HuH-7 (cell line): ENCODE results near the gene PACS1.
A peak's percentile ranks its signal among the peaks of the same experiment; 100 is the strongest.
"Not testable (repeated sequence)": the region's sequence is repeated elsewhere in the genome, so short reads cannot be mapped to it uniquely, and the experiment has no call there.

Experiments
- DNase-seq: peaks from one replicate; pipeline ENCODE4 v3.0.0; 2011; ENCODE audit warnings: low spot score

PACS1 gene

DNA sequence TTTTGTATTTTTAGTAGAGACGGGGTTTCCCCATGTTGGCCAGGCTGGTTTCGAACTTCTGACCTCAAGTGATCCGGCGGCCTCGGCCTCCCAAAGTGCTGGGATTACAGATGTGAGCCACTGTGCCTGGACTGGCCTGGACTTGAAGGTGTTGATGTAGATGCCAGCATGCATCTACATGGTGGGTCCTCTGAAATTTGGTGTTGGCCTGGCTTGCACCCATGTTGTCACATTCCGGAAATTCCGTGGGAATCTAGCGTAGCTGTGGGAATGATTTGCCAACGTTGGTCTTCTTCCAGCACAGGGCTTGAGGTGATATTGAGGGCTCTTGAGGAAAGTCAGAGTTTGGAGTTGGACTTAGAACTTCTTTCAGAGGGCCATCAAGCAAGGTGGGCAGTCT is 6.5 kb downstream of the PACS1 start:
- no peak for DNase-seq

DNA sequence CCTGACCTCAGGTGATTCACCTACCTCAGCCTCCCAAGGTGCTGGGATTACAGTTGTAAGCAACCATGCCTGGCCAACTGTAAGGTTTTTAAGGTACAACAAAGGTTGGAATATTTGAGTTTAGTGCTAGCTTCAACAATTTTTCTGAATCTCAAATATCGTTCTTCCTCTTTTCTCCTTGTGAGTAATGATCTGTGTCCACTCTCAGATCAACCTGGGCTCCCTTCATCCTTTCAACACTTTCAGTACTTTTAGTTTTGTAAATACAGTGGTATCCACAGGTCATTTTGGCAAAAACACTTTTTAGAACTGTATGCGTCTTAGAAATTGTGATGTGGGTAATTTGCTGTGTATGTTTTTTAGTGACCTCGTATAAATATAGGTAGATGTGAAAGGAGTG is 7.9 kb downstream of the PACS1 start:
- no peak for DNase-seq

DNA sequence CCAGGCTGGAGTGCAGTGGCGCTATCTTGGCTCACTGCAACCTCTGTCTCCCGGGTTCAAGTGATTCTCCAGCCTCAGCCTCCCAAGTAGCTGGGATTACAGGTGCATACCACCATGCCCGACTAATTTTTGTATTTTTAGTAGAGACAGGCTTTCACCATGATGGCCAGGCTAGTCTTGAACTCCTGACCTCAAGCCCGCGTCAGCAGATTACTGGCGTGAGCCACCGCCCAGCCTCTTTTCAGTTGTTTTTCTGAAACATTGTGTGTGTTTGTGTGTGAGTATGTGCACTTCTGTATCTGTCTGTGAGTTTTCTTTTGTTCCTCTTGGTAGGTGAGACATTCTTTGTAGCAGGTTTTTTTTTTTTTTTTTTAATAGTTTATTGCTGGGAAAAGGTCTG is 8.9 kb downstream of the PACS1 start:
- DNase-seq = not testable (repeated sequence)

DNA sequence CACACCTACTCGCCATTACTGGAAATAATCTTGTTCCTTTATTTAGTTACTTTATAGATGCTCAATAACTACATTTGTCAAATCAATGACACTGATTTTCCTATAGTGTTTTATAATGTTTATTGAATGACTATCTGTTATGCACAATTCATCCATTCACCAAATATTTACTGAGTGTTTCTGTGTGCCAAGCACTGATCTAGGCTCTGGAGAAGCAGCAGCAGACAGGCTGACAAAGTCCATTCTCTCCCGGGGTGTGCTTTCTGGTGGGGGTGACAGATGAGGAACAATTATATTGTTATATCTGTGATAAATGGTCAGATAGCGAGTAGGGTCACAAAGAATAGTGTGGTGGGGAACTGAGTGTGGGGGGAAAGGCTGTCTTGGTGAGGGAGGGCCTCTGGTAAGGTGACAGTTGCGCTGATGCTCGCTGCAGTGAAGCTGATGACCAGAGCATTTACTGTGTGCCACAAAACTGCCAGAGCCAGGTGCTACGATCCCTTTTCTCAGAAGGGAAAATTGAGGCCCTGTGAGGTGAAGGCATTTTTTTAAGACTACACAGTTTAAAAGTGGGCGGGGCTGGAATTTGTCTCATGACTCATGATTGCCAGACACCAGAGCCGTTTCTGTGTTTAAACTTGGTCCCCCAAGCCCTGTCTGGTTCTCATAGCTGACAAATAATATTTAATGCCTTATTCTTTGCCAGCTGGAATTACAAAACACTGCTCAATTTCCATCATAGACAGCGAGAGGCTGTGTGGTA is 10.2 kb downstream of the PACS1 start:
- DNase-seq = no peak

DNA sequence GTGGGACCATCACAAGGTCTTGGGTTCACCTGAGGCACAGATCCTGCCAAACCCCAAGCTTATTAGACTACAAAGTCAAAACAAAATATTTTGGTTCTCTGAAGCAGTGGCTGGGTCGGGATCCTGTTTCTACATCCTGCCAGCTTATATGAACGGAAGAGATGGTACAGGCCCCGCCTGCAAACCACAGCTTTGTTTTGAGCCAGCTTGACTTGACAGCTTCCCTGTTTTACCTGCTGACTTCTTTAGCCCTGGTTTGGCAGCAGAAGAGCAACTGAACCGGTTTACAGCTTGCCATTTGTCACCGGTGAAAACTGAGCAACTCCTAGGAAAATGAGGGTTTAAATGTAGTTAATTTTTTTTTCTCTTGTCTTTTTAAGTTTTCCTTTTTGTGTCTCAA is 11.4 kb downstream of the PACS1 start:
- no peak for DNase-seq

DNA sequence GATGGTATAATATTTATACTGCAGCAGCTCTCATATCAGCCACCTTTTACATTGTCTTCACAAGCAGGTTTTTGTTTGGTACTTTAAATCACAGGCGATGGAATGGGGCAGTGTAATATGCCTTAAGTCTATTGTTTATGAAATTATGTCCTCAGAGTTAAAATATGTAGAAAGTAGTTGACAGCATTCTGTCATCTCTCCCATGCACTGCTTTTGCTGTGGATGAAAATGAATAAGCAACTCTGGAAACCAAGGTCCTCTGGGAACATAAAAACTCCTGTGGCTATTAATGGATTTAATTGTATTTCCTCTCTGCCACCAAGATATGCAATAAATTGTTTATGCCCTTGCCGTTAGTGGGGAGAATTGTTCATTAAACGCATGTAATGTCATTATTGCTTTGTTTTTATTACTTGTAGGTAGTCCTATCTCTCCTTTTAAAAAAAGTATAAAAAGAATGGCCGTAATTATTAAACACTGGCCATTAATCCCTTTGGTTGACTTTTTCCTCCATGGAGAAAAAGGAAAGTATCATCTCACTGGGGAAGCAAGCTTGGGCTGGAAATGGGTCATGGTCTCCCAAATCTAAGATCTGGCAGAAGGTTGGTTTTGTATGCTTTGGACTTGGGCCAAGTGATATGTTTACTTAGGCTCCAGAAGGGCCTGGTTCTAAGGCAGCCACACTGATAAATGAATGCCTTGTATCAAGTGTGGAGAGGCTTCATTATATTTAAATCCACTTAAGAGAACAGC is 13.1 kb downstream of the PACS1 start:
- DNase-seq = peak; percentile 82

DNA sequence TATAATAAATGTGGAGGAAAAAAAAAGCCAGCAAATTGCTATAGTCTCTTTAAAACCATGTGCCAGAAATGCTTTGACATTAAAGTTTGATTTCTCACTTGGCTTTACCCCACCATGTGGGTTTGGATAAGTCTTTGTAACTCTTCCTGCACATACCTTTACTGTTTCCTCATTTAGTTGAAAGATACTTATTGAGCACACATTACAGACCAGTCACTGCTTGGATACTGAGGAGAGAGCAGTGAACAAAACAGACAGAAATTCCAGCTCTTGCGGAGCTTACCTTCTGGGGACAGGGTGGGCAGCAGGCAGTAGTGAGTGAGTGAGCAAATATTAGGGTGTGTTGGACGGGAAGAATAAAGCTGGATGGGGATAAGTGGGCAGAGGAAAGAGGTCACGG is 13.7 kb downstream of the PACS1 start:
- no peak for DNase-seq

DNA sequence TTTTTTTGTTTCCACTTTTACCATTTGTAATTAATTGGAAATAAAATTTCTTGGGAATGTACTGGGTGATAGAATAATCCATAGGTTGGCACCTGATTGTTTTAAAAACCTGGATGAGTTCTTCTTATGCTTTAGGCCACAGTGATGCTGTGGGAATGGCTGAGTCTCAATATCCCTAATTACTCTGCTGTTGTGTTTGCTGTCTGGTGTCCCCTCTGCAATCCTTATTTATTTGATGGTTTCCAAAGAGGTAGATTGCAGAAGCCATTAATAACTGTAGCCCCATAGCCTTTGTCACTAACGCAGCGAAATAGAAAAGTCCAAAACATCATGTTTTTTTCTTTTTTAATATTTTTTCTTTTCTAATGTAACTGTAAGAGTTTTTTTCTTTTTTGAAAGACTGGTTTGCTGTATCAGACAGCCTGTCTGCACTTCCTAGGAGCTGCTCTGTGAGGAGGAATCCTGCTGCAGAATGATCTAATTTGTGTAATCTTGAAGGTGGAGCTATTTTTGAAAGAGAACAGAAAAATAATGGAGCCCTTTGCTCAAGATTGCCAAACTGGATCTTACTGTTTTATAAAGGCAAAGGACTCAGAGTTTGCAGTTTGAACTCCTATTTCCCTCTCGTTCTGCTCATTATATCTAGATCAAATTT is 14.9 kb downstream of the PACS1 start:
- no peak for DNase-seq

DNA sequence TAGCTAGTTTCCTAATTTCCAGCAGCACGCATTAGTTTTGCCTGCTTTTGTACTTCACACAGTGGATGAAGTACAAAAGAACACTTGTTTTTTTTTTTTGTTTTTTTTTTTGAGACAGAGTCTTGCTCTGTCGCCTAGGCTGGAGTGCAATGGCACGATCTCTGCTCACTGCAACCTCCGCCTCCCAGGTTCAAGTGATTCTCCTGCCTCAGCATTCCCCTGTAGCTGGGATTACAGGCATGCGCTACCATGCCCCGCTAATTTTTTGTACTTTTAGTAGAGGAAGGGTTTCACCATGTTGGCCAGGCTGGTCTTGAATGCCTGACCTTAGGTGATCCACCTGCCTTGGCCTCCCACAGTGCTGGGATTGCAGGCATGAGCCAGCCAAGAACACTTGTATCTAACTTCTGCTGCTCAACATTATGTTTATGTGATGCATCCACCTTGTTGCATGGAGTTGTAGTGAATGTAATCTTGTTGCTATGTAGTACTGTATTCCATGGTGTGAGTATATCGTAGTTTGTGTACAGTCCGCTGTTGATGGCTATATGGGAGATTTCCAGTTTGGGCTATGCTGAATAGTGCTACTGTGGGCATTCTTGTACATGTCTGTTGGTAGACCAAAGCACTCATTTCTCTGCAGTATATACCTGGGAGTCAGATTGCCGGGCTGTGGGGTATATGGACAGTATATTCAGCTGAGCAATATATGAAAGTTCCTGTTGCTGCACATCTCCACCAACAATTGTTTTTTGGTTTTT is 17.3 kb downstream of the PACS1 start:
- DNase-seq = no peak

DNA sequence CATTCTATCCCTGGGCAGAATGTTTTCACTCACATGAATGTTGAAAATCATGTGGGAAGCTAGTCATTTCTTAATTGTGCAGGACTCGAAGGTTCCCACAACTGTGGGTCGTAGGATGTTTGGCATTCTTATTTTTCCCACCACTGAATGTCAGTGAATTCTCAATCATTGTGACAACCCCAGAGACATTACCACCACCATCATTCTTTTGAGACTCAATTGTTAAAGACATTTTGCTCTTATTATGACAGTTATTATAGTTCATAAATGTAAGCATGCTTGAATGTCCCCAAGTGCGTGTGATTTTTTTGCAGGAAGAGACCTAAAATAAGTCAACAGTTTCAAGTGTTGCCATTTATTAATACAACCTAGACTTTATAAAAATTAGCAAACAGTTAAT is 19.0 kb downstream of the PACS1 start:
- no peak for DNase-seq

DNA sequence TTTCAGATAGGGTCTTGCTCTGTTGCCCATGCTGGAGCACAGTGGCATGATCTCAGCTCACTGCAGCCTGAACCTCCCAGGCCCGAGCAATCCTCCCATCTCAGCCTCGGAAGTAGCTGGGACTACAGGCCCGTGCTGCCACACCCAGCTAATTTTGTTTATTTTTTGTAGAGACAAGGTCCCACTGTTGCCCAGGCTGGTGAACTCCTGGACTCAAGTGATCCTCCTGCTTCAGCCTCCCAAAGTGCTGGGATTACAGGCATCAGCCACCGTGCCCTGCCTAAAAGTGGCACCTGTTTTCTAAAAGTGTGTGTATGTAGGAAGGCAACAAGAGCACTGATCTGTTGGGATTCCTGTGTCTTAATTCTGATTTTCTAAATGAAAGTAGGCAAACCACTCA is 20.2 kb downstream of the PACS1 start:
- DNase-seq = no peak

DNA sequence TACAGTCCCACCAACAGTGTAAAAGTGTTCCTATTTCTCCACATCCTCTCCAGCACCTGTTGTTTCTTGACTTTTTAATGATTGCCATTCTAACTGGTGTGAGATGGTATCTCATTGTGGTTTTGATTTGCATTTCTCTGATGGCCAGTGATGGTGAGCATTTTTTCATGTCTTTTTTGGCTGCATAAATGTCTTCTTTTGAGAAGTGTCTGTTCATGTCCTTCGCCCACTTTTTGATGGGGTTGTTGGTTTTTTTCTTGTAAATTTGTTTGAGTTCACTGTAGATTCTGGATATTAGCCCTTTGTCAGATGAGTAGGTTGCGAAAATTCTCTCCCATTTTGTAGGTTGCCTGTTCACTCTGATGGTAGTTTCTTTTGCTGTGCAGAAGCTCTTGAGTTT is 22.1 kb downstream of the PACS1 start:
- DNase-seq = not testable (repeated sequence)

DNA sequence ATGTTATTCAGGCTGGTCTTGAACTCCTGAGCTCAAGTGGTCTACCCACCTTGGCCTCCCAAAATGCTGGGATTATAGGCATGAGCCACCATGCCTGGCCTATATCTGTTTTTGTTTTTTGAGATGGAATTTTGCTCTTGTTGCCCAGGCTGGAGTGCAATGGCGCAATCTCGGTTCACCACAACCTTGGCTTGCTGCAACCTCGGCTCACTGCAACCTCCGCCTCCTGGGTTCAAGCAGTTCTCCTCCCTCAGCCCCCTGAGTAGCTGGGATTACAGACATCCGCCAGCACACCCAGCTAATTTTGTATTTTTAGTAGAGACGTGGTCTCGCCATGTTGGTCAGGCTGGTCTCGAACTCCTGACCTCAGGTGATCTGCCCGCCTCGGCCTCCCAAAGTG is 29.7 kb downstream of the PACS1 start:
- DNase-seq = not testable (repeated sequence)

DNA sequence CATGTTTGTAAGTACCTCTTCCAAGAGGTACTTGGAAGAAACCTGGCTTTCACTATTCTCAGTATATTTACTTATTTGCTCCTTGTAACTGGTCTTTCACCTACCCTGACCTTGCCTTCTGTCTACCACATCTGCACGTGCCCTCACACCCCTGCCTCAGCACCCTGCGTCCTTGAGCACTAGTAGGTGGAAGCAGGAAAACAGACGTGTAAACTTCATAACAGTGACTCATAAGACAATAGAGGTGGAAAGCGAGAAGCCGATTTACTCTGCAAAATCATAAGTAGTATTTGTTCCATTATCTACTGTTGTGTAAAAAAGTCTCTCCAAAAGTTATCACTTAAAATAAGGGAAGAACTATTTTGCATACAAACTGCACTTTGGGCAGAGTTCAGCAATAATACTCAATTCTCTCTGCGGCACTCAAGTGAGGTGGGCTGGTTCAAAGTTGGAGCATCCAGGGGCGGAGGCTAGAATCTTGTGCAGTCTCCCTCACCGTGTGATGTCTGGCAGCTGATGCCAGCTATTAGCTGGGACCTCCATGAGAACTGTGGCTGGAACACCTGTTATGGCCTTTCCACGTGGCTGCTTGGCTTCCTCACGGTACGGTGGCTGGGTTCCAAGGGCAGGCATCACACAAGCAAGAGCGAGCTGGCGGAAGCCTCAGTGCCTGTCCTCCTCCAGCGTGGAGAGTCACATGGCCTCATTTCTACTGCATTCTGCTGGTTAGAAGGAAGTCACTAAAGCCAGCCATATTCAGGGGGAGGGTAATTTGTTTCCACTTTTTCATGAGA is 30.4 kb downstream of the PACS1 start:
- DNase-seq = no peak

DNA sequence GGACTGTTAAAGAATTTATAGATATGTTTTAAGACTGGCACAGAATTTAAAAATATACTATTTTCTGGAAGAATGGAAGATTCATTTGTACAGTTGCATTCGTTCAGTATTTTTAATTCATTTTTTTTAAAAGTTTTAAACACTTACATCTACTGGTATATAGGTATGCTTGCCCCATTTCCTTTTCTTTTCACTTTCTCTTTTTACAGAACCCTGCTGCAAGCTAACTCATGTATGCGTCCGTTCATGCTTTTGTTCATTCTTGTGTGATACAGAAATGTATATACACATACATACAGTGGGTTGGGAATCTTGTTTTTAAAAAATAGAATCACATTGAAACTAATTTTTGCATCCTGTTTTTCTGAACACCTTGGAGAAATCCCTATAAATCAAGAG is 31.0 kb downstream of the PACS1 start:
- DNase-seq = no peak

DNA sequence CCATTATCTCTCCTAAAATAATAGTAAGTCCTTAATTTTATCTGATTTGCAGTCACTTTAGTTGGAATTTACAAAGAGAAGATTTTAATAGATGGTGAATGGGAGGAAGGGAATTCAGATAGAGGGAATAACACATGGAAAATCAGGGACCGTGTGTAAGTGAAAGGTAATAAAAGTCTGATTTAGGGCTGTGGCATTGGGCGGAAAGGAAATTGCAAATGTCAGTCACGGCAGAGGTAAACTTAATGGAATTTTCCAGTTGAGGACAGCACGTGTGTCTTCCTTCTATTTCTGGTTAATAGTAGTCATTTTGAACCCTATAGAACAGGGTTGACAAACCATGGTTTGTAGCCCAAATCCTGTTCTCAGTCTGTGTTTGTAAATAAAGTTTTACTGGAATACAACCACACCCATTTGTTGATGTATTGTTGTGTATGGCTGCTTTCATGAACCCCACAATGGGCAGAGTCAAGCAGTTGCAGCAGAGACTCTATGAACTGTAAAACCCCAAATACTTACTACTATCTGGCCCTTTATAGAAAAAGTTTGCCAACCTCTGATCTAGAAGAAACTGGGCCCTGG is 34.1 kb downstream of the PACS1 start:
- no peak for DNase-seq

DNA sequence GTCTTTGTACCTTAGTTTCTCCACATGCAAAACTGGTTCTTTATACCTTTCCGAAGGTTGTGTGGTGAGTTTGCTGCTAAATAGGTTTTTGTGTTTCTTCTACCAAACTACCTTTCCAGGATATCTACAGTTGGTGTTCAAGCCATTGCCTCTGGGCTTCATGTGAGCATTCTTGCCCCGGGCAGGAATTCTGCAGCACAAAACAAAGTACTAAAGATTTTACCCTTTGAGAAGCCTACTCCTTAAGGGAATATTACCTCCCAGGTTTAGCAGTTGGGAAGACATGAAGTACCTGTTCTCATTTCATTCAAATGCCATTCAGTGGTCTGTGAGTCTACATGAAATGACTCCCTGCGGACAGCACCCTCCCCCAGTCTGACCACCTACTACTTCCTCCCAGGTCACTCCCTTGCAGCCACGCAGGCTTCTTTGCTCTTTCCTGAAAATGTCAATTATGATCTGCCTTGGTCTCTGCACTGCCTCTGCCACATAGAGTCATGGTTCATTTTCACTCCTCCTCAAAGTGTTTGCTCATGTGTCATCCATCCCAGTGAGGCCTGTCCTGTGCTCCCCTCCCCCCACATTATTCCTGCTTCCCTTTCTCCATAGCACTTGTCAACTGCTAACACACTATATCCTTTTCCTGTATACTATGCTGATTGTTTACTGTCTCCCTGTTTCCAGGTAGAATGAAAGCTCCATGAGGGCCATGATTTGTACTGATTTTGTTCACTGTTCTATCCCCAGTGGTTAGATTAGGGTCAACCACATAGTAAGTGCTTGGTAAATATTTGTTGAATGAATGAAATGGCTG is 36.9 kb downstream of the PACS1 start:
- DNase-seq = no peak

DNA sequence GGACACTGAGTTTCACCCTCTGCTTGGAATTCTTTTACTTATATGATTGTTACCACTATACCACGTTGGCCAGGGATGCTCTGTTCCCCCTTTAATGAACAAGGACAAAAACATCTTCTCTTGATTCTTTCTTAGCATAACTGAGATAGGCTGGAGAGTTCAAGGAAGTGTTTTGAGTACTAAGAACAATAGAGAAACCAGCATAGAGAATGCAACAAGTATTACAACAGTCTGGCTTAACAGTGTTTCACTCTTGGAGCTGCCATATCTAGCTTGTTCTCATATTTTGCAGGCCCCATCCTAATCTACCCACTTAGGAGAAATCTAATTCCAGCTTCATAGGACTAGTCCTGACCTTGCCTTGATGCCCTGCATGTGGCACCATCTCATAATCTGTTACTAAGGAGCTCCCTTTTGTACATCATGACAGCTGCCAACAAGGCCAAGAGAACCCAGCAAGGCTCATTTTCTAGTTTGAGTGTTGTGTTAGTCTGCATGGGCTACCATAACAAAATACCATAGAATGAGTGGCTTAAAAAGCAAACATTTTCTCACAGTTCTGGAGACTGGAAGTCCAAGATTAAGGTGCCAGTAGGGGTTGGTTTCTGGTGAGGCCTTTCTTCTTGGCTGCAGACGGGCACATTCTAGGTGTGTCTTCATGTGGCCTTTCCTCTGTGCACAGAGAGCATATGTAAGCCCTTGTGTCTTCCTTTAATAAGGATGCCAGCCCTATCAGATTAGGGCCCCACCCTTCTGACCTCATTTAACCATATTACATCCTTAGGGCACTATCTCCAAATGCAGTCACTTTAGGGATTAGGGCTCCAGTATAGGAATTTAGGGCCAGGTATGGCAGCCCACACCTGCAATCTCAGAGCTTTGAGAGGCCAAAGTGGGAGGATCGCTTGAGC is 37.8 kb downstream of the PACS1 start:
- DNase-seq = no peak

DNA sequence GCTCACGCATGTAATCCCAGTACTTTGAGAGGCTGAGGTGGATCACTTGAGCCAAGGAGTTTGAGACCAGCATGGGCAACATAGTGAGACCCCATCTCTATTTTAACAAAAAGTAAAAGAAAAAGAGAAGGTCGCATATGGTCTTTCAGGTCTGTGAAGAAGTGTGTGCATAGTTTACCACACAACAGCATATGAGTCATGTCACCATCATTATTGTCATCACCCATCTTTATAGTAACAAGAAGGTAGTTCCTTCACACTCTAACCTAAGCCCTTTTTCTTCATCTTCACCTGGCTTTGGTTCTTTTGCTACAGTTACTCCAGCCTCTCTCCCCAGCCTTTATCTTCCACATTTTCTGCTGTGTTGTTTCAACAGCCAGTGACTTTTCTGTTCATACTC is 39.2 kb downstream of the PACS1 start:
- no peak for DNase-seq
